Nephron progenitor cell (in vitro differentiated cells): Measurements from ENCODE around the gene ARFIP1.
"Not testable (repeated sequence)": the region's sequence is repeated elsewhere in the genome, so short reads cannot be mapped to it uniquely, and the experiment has no call there.

ENCODE experiments used
- DNase-seq: peaks from one replicate; pipeline ENCODE4 v3.0.0; 2021
- H3K27ac Mint-ChIP-seq: 2 replicates; pipeline ENCODE4 v1.8.0; 2021; ENCODE audit warnings: mild to moderate bottlenecking, moderate library complexity, mixed read lengths
- H3K27me3 Mint-ChIP-seq: 2 replicates; pipeline ENCODE4 v1.8.0; 2021; ENCODE audit warnings: mild to moderate bottlenecking, low read depth, mixed read lengths; ENCODE audit not compliant: poor library complexity
- H3K36me3 Mint-ChIP-seq: 2 replicates; pipeline ENCODE4 v1.8.0; 2021; ENCODE audit warnings: low read depth, mixed read lengths
- H3K4me1 Mint-ChIP-seq: 2 replicates; pipeline ENCODE4 v1.8.0; 2021; ENCODE audit warnings: mixed read lengths
- H3K4me3 Mint-ChIP-seq: 2 replicates; pipeline ENCODE4 v1.8.0; 2021; ENCODE audit warnings: mild to moderate bottlenecking, moderate library complexity, mixed read lengths
- H3K9me3 Mint-ChIP-seq: 2 replicates; pipeline ENCODE4 v1.8.0; 2021; ENCODE audit warnings: mild to moderate bottlenecking, moderate library complexity, mixed read lengths
- TF ChIP-seq, protein P1 (sequence below): fragments of 200-600 bp; sonication (generic); IDR thresholded peaks from 2 replicates; pipeline ENCODE4 v1.5.0; 2021; ENCODE audit warnings: antibody characterized with exemption

The ARFIP1 gene

DNA sequence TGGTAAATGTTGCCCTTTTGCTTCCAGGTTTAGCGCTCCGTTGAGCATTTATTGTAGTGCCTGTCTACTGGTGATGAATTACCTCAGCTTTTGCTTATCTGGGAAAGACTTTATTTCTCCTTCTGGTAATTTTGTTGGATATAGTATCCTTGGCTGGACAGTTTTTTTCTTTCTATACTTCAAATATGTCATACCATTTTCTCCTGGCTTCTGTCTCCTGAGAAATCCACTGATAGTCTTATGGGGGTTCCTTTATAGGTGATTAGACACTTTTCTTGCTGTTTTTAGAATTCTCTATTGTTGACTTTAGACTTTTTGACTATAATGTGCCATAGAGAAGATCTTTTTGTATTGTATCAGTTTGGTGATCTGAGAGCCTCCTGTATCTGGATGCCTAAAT is 73.5 kb downstream of the ARFIP1 start:
- H3K9me3 Mint-ChIP-seq: peaks cover 41% of the 10 kb centered on the region
- H3K36me3 Mint-ChIP-seq: peaks cover 60% of the 10 kb centered on the region
- TF ChIP-seq, protein P1, sequence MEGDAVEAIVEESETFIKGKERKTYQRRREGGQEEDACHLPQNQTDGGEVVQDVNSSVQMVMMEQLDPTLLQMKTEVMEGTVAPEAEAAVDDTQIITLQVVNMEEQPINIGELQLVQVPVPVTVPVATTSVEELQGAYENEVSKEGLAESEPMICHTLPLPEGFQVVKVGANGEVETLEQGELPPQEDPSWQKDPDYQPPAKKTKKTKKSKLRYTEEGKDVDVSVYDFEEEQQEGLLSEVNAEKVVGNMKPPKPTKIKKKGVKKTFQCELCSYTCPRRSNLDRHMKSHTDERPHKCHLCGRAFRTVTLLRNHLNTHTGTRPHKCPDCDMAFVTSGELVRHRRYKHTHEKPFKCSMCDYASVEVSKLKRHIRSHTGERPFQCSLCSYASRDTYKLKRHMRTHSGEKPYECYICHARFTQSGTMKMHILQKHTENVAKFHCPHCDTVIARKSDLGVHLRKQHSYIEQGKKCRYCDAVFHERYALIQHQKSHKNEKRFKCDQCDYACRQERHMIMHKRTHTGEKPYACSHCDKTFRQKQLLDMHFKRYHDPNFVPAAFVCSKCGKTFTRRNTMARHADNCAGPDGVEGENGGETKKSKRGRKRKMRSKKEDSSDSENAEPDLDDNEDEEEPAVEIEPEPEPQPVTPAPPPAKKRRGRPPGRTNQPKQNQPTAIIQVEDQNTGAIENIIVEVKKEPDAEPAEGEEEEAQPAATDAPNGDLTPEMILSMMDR: no peak
- no peaks in the 10 kb centered on the region for H3K27me3 Mint-ChIP-seq
- no peak overlapping the region for H3K27ac Mint-ChIP-seq
- no peak overlapping the region for H3K4me3 Mint-ChIP-seq
- H3K4me1 Mint-ChIP-seq: no peaks in the 10 kb centered on the region
- no peak for DNase-seq

DNA sequence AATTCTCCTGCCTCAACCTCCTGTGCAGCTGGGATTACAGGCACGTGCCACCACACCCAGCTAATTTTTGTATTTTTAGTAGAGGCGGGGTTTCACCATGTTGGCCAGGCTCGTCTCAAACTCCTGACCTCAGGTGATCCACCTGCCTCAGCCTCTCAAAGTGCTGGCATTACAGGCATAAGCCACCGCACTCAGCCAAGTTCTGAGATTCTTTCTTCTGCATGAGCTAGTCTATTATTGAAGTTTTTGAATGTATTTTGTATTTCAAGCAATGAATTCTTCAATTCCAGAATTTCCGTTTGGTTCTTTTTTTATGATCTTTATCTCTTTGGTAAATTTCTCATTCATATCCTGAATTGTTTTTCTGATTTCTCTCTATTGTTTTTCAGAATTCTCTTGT is 74.3 kb downstream of the ARFIP1 start:
- H3K9me3 Mint-ChIP-seq: peaks cover 41% of the 10 kb centered on the region
- not testable (repeated sequence) for H3K4me1 Mint-ChIP-seq, DNase-seq, H3K4me3 Mint-ChIP-seq, H3K27ac Mint-ChIP-seq, H3K27me3 Mint-ChIP-seq
- H3K36me3 Mint-ChIP-seq: peaks cover 61% of the 10 kb centered on the region

DNA sequence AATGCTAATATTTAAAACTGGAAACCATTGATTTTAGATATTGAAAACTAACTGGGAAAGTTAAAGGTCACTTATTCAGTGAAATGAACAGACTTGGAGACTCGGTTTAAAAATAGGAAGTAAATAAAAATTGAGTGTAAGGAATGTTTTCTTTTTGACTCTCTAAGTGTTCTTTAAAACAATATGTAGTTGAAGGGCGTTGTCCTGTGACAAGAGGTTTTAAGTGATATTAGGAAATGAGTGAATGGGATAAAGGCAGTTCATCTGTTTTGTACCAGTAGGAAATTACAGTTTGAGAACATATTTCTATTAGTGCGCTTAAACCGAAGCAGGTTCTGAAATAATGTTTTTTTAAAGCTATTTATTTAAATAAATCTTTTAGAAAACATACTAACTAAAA is 77.2 kb downstream of the ARFIP1 start:
- Mint-ChIP-seq H3K27ac (no peak overlapping the region), H3K4me1 (no peaks in the 10 kb centered on the region), H3K4me3 (no peak overlapping the region), H3K36me3 (peaks cover 53% of the 10 kb centered on the region), H3K27me3 (no peaks in the 10 kb centered on the region), H3K9me3 (peaks cover 29% of the 10 kb centered on the region)
- TF ChIP-seq, protein P1: no peak
- DNase-seq: no peak

DNA sequence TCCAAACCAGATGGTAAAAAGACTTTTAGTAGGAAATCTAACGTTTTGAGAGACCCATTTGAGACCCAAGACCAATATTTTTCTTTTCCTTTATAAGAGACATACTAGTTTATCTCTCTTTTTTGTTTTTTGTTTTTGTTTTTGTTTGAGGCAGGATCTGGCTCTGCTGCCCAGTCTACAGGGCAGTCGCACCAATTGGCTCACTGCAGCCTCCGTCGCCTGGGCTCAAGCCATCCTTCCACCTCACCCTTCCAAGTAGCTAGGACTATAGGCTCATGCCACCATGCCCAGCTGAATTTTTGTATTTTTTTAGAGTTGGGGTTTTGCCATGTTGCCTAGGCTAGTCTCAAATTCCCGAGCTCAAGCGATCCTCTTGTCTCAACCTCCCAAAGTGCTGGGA is 79.2 kb downstream of the ARFIP1 start:
- no peak for DNase-seq
- Mint-ChIP-seq H3K27ac (no peak overlapping the region), H3K4me3 (no peak overlapping the region), H3K9me3 (peaks cover 11% of the 10 kb centered on the region), H3K36me3 (peaks cover 43% of the 10 kb centered on the region), H3K27me3 (no peaks in the 10 kb centered on the region), H3K4me1 (no peaks in the 10 kb centered on the region)
- TF ChIP-seq, protein P1: no peak

DNA sequence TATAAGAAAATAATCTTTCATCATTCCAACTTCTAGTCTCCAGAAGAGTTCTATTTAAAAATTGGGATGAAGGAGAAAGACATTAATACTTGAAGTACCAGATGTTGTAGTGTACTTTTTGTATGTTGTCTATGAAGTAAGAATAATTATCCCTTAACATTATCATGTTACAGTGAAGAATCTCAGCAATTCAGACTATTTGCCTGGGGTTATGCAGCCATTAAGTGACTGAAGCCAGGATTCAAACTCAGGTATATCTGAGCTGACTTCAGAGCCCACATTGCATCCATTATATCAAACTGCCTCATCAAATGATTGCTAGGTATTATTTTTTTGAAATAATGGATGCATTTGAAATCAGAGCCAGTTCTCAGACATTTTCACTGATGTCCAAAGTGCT is 80.3 kb downstream of the ARFIP1 start:
- DNase-seq: no peak
- Mint-ChIP-seq H3K27ac (no peak overlapping the region), H3K4me3 (no peak overlapping the region), H3K4me1 (no peaks in the 10 kb centered on the region), H3K27me3 (no peaks in the 10 kb centered on the region), H3K9me3 (no peaks in the 10 kb centered on the region), H3K36me3 (peaks cover 46% of the 10 kb centered on the region)
- TF ChIP-seq, protein P1: no peak

DNA sequence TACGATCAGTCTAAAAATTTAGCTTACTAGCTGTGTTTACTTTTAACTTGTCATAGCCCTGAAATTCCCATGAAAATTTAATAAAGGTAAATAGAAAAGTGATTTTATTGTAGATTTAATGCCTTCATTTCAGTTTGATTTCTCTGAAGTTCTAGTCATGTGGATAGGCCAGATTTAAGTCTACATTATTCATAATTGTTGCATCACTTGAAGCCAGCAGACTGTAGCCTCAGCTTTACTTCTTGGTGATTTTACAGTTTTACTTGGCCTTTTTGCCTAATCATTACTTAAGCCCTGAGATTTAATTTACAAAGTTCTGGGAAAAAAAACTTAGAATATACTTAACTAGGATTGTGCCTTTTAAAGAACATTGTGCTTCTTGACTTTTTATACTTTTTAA is 82.9 kb downstream of the ARFIP1 start:
- DNase-seq: no peak
- TF ChIP-seq, protein P1: no peak
- no peaks in the 10 kb centered on the region for H3K4me1 Mint-ChIP-seq
- no peaks in the 10 kb centered on the region for H3K27me3 Mint-ChIP-seq
- peaks cover 13% of the 10 kb centered on the region for H3K9me3 Mint-ChIP-seq
- no peak overlapping the region for H3K27ac Mint-ChIP-seq
- H3K4me3 Mint-ChIP-seq: no peak overlapping the region
- H3K36me3 Mint-ChIP-seq: peaks cover 50% of the 10 kb centered on the region
